GM18907 (cell line): Measurements from ENCODE around the gene TAC4.

ENCODE experiments used
- ATAC-seq: cut with Tn5 transposase; IDR thresholded peaks from one replicate; pipeline ENCODE4 v1.9.1; 2021; ENCODE audit warnings: mild to moderate bottlenecking, moderate library complexity; ENCODE audit not compliant: unreplicated experiment

Gene TAC4

GRCh38 chr17:49848019-49848473 lies at the start of gene TAC4:
TAC4 (minus strand) TSS chr17:49848069; CDS start chr17:49848017, 52 bp downstream.
- no peak for ATAC-seq

GRCh38 chr17:49896860-49897259 lies 49.0 kb upstream of the TAC4 start:
- no peak for ATAC-seq

- no peak for ATAC-seq
Measured at GRCh38 chr17:49896222-49896621, 48.4 kb upstream of the TAC4 start.

GRCh38 chr17:49895812-49896211 lies 47.9 kb upstream of the TAC4 start:
- ATAC-seq, result no peak

GRCh38 chr17:49894761-49895160 lies 46.9 kb upstream of the TAC4 start:
- no peak for ATAC-seq

GRCh38 chr17:49891694-49892389 lies 44.0 kb upstream of the TAC4 start:
- no peak for ATAC-seq

GRCh38 chr17:49891271-49891670 lies 43.4 kb upstream of the TAC4 start:
- ATAC-seq, result no peak

GRCh38 chr17:49890852-49891251 lies 43.0 kb upstream of the TAC4 start:
- ATAC-seq, result no peak

- ATAC-seq, result no peak
Measured at GRCh38 chr17:49890077-49890821, 42.4 kb upstream of the TAC4 start.

GRCh38 chr17:49889500-49889899 lies 41.6 kb upstream of the TAC4 start:
- no peak for ATAC-seq

GRCh38 chr17:49887744-49888360 lies 40.0 kb upstream of the TAC4 start:
- no peak for ATAC-seq

GRCh38 chr17:49887086-49887743 lies 39.3 kb upstream of the TAC4 start:
- no peak for ATAC-seq

- ATAC-seq, result no peak
Measured at GRCh38 chr17:49886036-49886435, 38.2 kb upstream of the TAC4 start.

GRCh38 chr17:49882434-49882833 lies 34.6 kb upstream of the TAC4 start:
- no peak for ATAC-seq

GRCh38 chr17:49881054-49881402 lies 33.2 kb upstream of the TAC4 start:
- ATAC-seq, result no peak

- ATAC-seq, result no peak
Measured at GRCh38 chr17:49880291-49881053, 32.6 kb upstream of the TAC4 start.

GRCh38 chr17:49878931-49879904 lies 31.3 kb upstream of the TAC4 start:
- ATAC-seq, result no peak

- no peak for ATAC-seq
Measured at GRCh38 chr17:49875685-49876084, 27.8 kb upstream of the TAC4 start.

GRCh38 chr17:49874911-49875310 lies 27.0 kb upstream of the TAC4 start:
- ATAC-seq, result no peak

- ATAC-seq, result no peak
Measured at GRCh38 chr17:49873926-49874325, 26.1 kb upstream of the TAC4 start.
